H1 (cell line): ENCODE data around the gene OGFOD1. TPM values are rescaled to one million over a fixed set of nuclear protein-coding genes. Genes with fewer than 3 reads are reported as not detected.

Experiments used
- CTCF ChIA-PET: fragments of 300-600 bp; sonication (Branson Sonifier 250); formaldehyde crosslinking; loops from one replicate; lab custom pipeline; 2021; ENCODE audit not compliant: partially characterized antibody; lab: Charles Lee
- POLR2A ChIA-PET: fragments of 300-600 bp; sonication (Branson Sonifier 250); formaldehyde crosslinking; loops from one replicate; lab custom pipeline; 2021; ENCODE audit warnings: inconsistent platforms; ENCODE audit not compliant: partially characterized antibody; lab: Charles Lee
- DNase-seq, 2 experiments: peaks; one replicate each; pipeline versions ENCODE4 v3.0.0 to v3.0.0-alpha.2; 2010 to 2022; ENCODE audit warnings: low spot score in 2 of 2, low read depth in 1 of 2, mixed read lengths in 1 of 2
- FAIRE-seq: peaks from 2 replicates; lab custom pipeline; 2011; peaks lifted over from hg19 to GRCh38; lab: Jason Lieb, UNC
- H2AFZ ChIP-seq: 2 replicates; pipeline ENCODE4 v1.8.1; 2012; ENCODE audit warnings: low read length, inconsistent platforms
- H2AK5ac ChIP-seq: 2 replicates; pipeline ENCODE4 v1.6.1; 2013; ENCODE audit warnings: low read depth, low read length
- H2BK120ac ChIP-seq: replicated peaks from 2 replicates; pipeline ENCODE3; 2013; ENCODE audit warnings: low read depth, low read length, inconsistent platforms
- H2BK12ac ChIP-seq: 2 replicates; pipeline ENCODE4 v1.6.1; 2013; ENCODE audit warnings: low read depth, low read length
- H2BK15ac ChIP-seq: 2 replicates; pipeline ENCODE4 v1.6.1; 2013; ENCODE audit warnings: low read length
- H2BK20ac ChIP-seq: 2 replicates; pipeline ENCODE4 v1.6.1; 2013; ENCODE audit warnings: low read length
- H2BK5ac ChIP-seq: 2 replicates; pipeline ENCODE4 v1.6.1; 2013; ENCODE audit warnings: low read depth, low read length
- H3K14ac ChIP-seq: 2 replicates; pipeline ENCODE4 v1.6.1; 2013; ENCODE audit warnings: inconsistent platforms; ENCODE audit not compliant: insufficient read length
- H3K18ac ChIP-seq: 2 replicates; pipeline ENCODE4 v1.6.1; 2013; ENCODE audit warnings: low read length; ENCODE audit errors: extremely low read depth
- H3K23ac ChIP-seq: 2 replicates; pipeline ENCODE4 v1.6.1; 2013; ENCODE audit warnings: inconsistent platforms; ENCODE audit not compliant: insufficient read length
- H3K23me2 ChIP-seq: 2 replicates; pipeline ENCODE4 v1.6.1; 2013; ENCODE audit warnings: low read depth, low read length
- H3K27ac ChIP-seq: 2 replicates; pipeline ENCODE4 v1.6.1; 2011; ENCODE audit warnings: low read depth, low read length, inconsistent platforms
- H3K27me3 ChIP-seq, 4 experiments: replicated peaks in 1 of 4; 1 replicate in 1 of 4; 2 replicates in 3 of 4; pipeline versions ENCODE4 v1.6.1 to v1.8.1; 2011 to 2013; ENCODE audit warnings: low read length in 3 of 4, mild to moderate bottlenecking in 3 of 4, inconsistent platforms in 2 of 4, mixed read lengths in 2 of 4, moderate library complexity in 1 of 4; ENCODE audit not compliant: control insufficient read depth in 3 of 4, insufficient read depth in 3 of 4; ENCODE audit errors: extremely low read depth in 1 of 4
- H3K36me3 ChIP-seq, 4 experiments: 2 replicates each; pipeline versions ENCODE4 v1.6.1 to v1.8.1; 2011 to 2013; ENCODE audit warnings: mild to moderate bottlenecking in 4 of 4, low read length in 3 of 4, moderate library complexity in 2 of 4, control low read depth in 1 of 4, inconsistent platforms in 1 of 4; ENCODE audit not compliant: insufficient read depth in 4 of 4, control insufficient read depth in 2 of 4
- H3K4ac ChIP-seq: replicated peaks from 2 replicates; pipeline ENCODE3; 2013; ENCODE audit warnings: low read length, low read depth, mixed read lengths, inconsistent platforms; ENCODE audit not compliant: insufficient read length
- H3K4me1 ChIP-seq, 4 experiments: replicated peaks in 1 of 4; 1 replicate in 1 of 4; 2 replicates in 3 of 4; pipeline versions ENCODE4 v1.6.1 to v1.8.1; 2011 to 2013; ENCODE audit warnings: low read length in 3 of 4, inconsistent platforms in 2 of 4, mixed read lengths in 1 of 4; ENCODE audit not compliant: insufficient read depth in 4 of 4, control insufficient read depth in 3 of 4
- H3K4me2 ChIP-seq, 2 experiments: 2 replicates each; pipeline versions ENCODE4 v1.6.1 to v1.8.1; 2011 to 2013; ENCODE audit warnings: low read depth in 2 of 2, low read length in 2 of 2, control low read depth in 1 of 2, inconsistent platforms in 1 of 2, mild to moderate bottlenecking in 1 of 2; ENCODE audit not compliant: insufficient read depth in 1 of 2
- H3K4me3 ChIP-seq, 4 experiments: fragments of 200-600, 300-600 bp in 1 of 4; sonication (generic), shearing (Covaris generic), sonication (Bioruptor Twin) in 1 of 4; 2 replicates each; pipeline versions ENCODE4 v1.5.1 to v1.8.1; 2011 to 2016; ENCODE audit warnings: low read length in 4 of 4, low read depth in 3 of 4, control low read depth in 2 of 4, inconsistent platforms in 2 of 4, mild to moderate bottlenecking in 2 of 4, mixed read lengths in 1 of 4, moderate library complexity in 1 of 4; ENCODE audit not compliant: insufficient read depth in 2 of 4; ENCODE audit errors: extremely low read depth in 1 of 4
- H3K56ac ChIP-seq: replicated peaks from 2 replicates; pipeline ENCODE3; 2013; ENCODE audit warnings: low read depth, mild to moderate bottlenecking, mixed read lengths, low read length, inconsistent platforms; ENCODE audit not compliant: insufficient read length
- H3K79me1 ChIP-seq: 2 replicates; pipeline ENCODE4 v1.6.1; 2013; ENCODE audit warnings: low read depth, low read length, control low read depth
- H3K79me2 ChIP-seq, 2 experiments: 2 replicates each; pipeline versions ENCODE4 v1.6.1 to v1.8.1; 2012 to 2013; ENCODE audit warnings: low read length in 2 of 2, mild to moderate bottlenecking in 2 of 2, inconsistent platforms in 1 of 2; ENCODE audit not compliant: insufficient read depth in 2 of 2, control insufficient read depth in 1 of 2
- H3K9ac ChIP-seq, 4 experiments: replicated peaks in 1 of 4; 1 replicate in 1 of 4; 2 replicates in 3 of 4; pipeline versions ENCODE4 v1.6.1 to v1.8.1; 2011 to 2013; ENCODE audit warnings: low read depth in 3 of 4, low read length in 3 of 4, control low read depth in 2 of 4, mild to moderate bottlenecking in 2 of 4, moderate library complexity in 2 of 4, inconsistent platforms in 1 of 4; ENCODE audit errors: extremely low read depth in 1 of 4
- H3K9me3 ChIP-seq, 2 experiments: 2 replicates each; pipeline versions ENCODE4 v1.6.1 to v1.8.1; 2012 to 2013; ENCODE audit warnings: mild to moderate bottlenecking in 2 of 2, moderate library complexity in 2 of 2, control low read depth in 1 of 2, inconsistent platforms in 1 of 2, low read depth in 1 of 2, low read length in 1 of 2, mixed read lengths in 1 of 2; ENCODE audit not compliant: insufficient read depth in 2 of 2
- H4K20me1 ChIP-seq, 2 experiments: replicated peaks in 1 of 2; 2 replicates each; pipeline versions ENCODE3 to v1.8.1; 2011 to 2013; ENCODE audit warnings: inconsistent platforms in 2 of 2, low read length in 2 of 2, mild to moderate bottlenecking in 1 of 2; ENCODE audit not compliant: insufficient read depth in 2 of 2, control insufficient read depth in 1 of 2
- H4K5ac ChIP-seq: 2 replicates; pipeline ENCODE4 v1.6.1; 2013; ENCODE audit warnings: low read length, low read depth, mixed read lengths, inconsistent platforms; ENCODE audit not compliant: insufficient read length
- H4K8ac ChIP-seq: 2 replicates; pipeline ENCODE4 v1.8.0; 2013; ENCODE audit warnings: mild to moderate bottlenecking, moderate library complexity, low read length, inconsistent platforms; ENCODE audit not compliant: insufficient read depth; ENCODE audit errors: extremely low read depth
- H4K91ac ChIP-seq: replicated peaks from 2 replicates; pipeline ENCODE3; 2013; ENCODE audit warnings: low read length, mixed read lengths, inconsistent platforms; ENCODE audit not compliant: insufficient read length
- BRCA1 ChIP-seq: IDR thresholded peaks from 2 replicates; pipeline ENCODE4 v1.6.1; 2012; ENCODE audit warnings: low read depth, low read length, improper control_type of control experiment
- CHD2 ChIP-seq: IDR thresholded peaks from 2 replicates; pipeline ENCODE4 v1.6.1; 2012; ENCODE audit warnings: low read length, improper control_type of control experiment
- EP300 ChIP-seq, 2 experiments: IDR thresholded peaks; 1 replicate in 1 of 2; 2 replicates in 1 of 2; pipeline ENCODE4 v1.6.1; 2011 to 2012; ENCODE audit warnings: low read depth in 2 of 2, low read length in 2 of 2, mild to moderate bottlenecking in 2 of 2, borderline replicate concordance in 1 of 2, inconsistent platforms in 1 of 2, moderate library complexity in 1 of 2
- GTF2F1 ChIP-seq: IDR thresholded peaks from 2 replicates; pipeline ENCODE4 v1.6.1; 2012; ENCODE audit warnings: low read depth, low read length, improper control_type of control experiment, borderline replicate concordance
- HDAC2 ChIP-seq, 2 experiments: fragments of 300-600 bp in 1 of 2; sonication (generic) in 1 of 2; IDR thresholded peaks; 2 replicates each; pipeline ENCODE4 v1.6.1; 2011 to 2012; ENCODE audit warnings: low read depth in 2 of 2, low read length in 2 of 2, mild to moderate bottlenecking in 2 of 2, moderate library complexity in 2 of 2, borderline replicate concordance in 1 of 2, inconsistent platforms in 1 of 2
- HDAC6 ChIP-seq: IDR thresholded peaks from one replicate; pipeline ENCODE4 v1.7.1; 2012; ENCODE audit warnings: low read depth, mild to moderate bottlenecking, inconsistent platforms, low read length, moderate library complexity
- JUND ChIP-seq: IDR thresholded peaks from 2 replicates; pipeline ENCODE4 v1.6.1; 2011; ENCODE audit warnings: mild to moderate bottlenecking, improper control_type of control experiment, low read length
- PHF8 ChIP-seq: fragments of 200-600 bp; sonication (generic); conservative IDR thresholded peaks from 2 replicates; pipeline ENCODE4 v1.7.1; 2012; ENCODE audit warnings: low read depth, mild to moderate bottlenecking, inconsistent platforms, low read length, moderate library complexity
- RXRA ChIP-seq: IDR thresholded peaks from 2 replicates; pipeline ENCODE4 v1.6.1; 2011; ENCODE audit warnings: low read depth, mild to moderate bottlenecking, low read length, moderate library complexity; ENCODE audit not compliant: insufficient read depth
- SIX5 ChIP-seq: IDR thresholded peaks from 2 replicates; pipeline ENCODE4 v1.6.1; 2011; ENCODE audit warnings: mild to moderate bottlenecking, low read depth, low read length
- SP2 ChIP-seq: IDR thresholded peaks from 2 replicates; pipeline ENCODE4 v1.6.1; 2012; ENCODE audit warnings: mild to moderate bottlenecking, low read length, inconsistent platforms
- TCF12 ChIP-seq: IDR thresholded peaks from 2 replicates; pipeline ENCODE4 v1.6.1; 2011; ENCODE audit warnings: low read depth, mild to moderate bottlenecking, low read length
- WGBS, 2 experiments: shearing (Covaris generic) in 1 of 2; methylation state at CpG; one replicate each; pipeline versions ENCODE4 v1.1.6 to v1.1.7; 2013 to 2015; ENCODE audit warnings: low lambda C conversion rate in 2 of 2, mixed read lengths in 2 of 2, inconsistent platforms in 1 of 2, low coverage in 1 of 2, missing lambda C conversion rate in 1 of 2; ENCODE audit not compliant: insufficient replicate concordance in 2 of 2, insufficient coverage in 1 of 2, insufficient read length in 1 of 2; ENCODE audit errors: extremely low coverage in 1 of 2, missing lambda C conversion rate in 1 of 2; 5-methylcytosine and 5-hydroxymethylcytosine counted together
- polyA plus RNA-seq, 7 experiments: library from polyadenylated mRNA; depleted of rRNA in 3 of 7; stranded (reverse) in 5 of 7; unstranded in 2 of 7; fragments of >200 nt in 5 of 7; fragments of 200-250 nt in 2 of 7; gene quantifications; 1 replicate in 5 of 7; 2 replicates in 1 of 7; 4 replicates in 1 of 7; pipeline versions ENCODE4 v1.2.1 to v1.2.3, GENCODE V29; 2011 to 2013; ENCODE audit warnings: missing spikeins in 2 of 7, mixed read lengths in 2 of 7
- total RNA-seq: library from RNA; stranded (reverse); fragmentation: NEBNext Ultra II Directional; extraction: Animal tissue kit (Norgen Biotek cat#: 25700); gene quantifications from 2 replicates; pipeline ENCODE4 v1.2.1, GENCODE V29; 2021
- TF ChIP-seq, protein P1 (sequence below): IDR thresholded peaks from 2 replicates; pipeline ENCODE4 v1.6.1; 2012; ENCODE audit warnings: low read length, inconsistent platforms

Gene OGFOD1
- total and polyA plus RNA-seq, 2 of the 8 experiments (the other 6 are each of a cell fraction or from before 2014, with no cell fraction given) = 24.6 to 61.4 TPM

DNA sequence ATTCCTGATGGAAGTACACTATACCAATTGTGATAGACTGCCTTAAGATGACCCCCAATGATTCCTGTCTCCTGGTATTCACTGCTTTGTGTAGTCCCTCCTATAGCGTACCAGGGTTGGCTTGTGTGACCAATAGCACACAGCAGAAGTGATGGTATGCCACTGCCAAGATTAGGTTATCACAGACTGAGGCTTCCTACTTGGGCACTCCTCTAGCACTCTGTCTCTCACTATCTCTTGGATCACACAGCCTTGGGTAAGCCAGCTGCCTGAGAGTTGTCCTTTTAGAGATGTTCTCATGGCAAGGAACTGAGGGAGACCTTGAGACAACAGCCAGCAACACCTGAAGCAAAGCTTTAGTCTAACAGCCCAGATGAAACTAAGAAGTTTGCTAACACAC is 13.3 kb upstream of the OGFOD1 start:
- TF ChIP-seq HDAC6 = no peak
- no peak for TF ChIP-seq GTF2F1
- TF ChIP-seq JUND = no peak
- TF ChIP-seq RXRA = no peak
- TF ChIP-seq TCF12 = no peak
- TF ChIP-seq CHD2 = no peak
- TF ChIP-seq, protein P1, sequence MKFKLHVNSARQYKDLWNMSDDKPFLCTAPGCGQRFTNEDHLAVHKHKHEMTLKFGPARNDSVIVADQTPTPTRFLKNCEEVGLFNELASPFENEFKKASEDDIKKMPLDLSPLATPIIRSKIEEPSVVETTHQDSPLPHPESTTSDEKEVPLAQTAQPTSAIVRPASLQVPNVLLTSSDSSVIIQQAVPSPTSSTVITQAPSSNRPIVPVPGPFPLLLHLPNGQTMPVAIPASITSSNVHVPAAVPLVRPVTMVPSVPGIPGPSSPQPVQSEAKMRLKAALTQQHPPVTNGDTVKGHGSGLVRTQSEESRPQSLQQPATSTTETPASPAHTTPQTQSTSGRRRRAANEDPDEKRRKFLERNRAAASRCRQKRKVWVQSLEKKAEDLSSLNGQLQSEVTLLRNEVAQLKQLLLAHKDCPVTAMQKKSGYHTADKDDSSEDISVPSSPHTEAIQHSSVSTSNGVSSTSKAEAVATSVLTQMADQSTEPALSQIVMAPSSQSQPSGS = no peak
- no peak for TF ChIP-seq HDAC2 (IDR thresholded peaks at IDR 0.05; ENCODE audit: borderline replicate concordance in 1 of 2, low read depth in 2 of 2, low read length in 2 of 2)
- TF ChIP-seq SIX5 = no peak
- no peak for TF ChIP-seq EP300 (IDR thresholded peaks at IDR 0.05; ENCODE audit: borderline replicate concordance in 1 of 2, low read depth in 2 of 2, low read length in 2 of 2)
- no peak for TF ChIP-seq BRCA1
- no peak for TF ChIP-seq PHF8
- no peak for TF ChIP-seq SP2
- no peak overlapping the region for H4K91ac ChIP-seq
- H3K4ac ChIP-seq = no peak overlapping the region
- no peaks in the 10 kb centered on the region for H3K27me3 ChIP-seq
- no peak overlapping the region for H4K5ac ChIP-seq
- CTCF ChIA-PET = no interaction called here
- POLR2A ChIA-PET = interaction anchor here (1.1 to 1.8 kb wide), 2 partner anchors 10 to 13 kb away, joined by 3 to 7 read pairs; partner anchors contain the start of genes NUDT21 and OGFOD1
- 100% methylated on average over 1 of the region's 1 CpG; no CpG with 5 or more reads in 1 of the 2 experiments for WGBS, 2 experiments
- no peak overlapping the region for H4K8ac ChIP-seq
- no peak overlapping the region for H3K4me3 ChIP-seq
- no peak overlapping the region for H3K27ac ChIP-seq
- no peaks in the 10 kb centered on the region for H3K4me1 ChIP-seq
- H3K18ac ChIP-seq = no peak overlapping the region
- no peak overlapping the region for H3K4me2 ChIP-seq
- no peak overlapping the region for H3K14ac ChIP-seq
- no peak overlapping the region for H3K23ac ChIP-seq
- no peak overlapping the region for H2AFZ ChIP-seq
- H2BK15ac ChIP-seq = no peak overlapping the region
- H2BK120ac ChIP-seq = no peak overlapping the region
- H3K23me2 ChIP-seq = no peaks in the 10 kb centered on the region
- DNase-seq (no peak), FAIRE-seq (no peak)
- H3K36me3 ChIP-seq = peaks cover 14 to 61% (median 39%) of the 10 kb centered on the region in 4 experiments; a peak in 7 of 8 replicates
- H3K9me3 ChIP-seq = no peaks in the 10 kb centered on the region
- H3K9ac ChIP-seq = no peak overlapping the region
- no peaks in the 10 kb centered on the region for H4K20me1 ChIP-seq
- no peak overlapping the region for H2BK5ac ChIP-seq
- no peak overlapping the region for H2AK5ac ChIP-seq
- no peak overlapping the region for H3K56ac ChIP-seq
- H2BK12ac ChIP-seq = no peak overlapping the region
- H3K79me1 ChIP-seq = no peaks in the 10 kb centered on the region
- H2BK20ac ChIP-seq = no peak overlapping the region
- H3K79me2 ChIP-seq = peaks cover 0 to 6% of the 10 kb centered on the region in 2 experiments; a peak in 1 of 4 replicates
